Measurements from ENCODE around the gene DOP1A.

The DOP1A gene

DNA sequence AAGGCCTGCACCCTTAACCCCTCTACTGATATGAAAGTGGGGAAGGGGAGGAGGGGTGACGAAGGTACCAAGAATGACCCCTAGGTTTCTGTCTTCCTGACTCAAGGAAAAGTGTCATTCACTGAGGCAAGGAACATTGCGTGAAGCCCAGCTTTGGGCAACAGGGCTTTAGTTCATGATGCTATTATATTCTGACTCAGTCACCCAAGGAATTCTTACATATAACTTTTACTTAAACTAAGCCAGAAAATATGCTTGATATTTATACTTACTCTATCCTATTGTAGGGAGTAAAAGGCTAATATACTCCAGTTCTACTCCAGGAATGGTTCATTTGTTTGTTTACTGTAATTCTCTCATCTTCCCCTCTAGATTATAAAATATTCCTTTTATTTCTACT lies 60.5 kb downstream of the DOP1A start:
- H3K27me3 ChIP-seq: no peaks in the 10 kb centered on the region
- no peaks in the 10 kb centered on the region for H3K9me3 ChIP-seq
- TF ChIP-seq CTCF (IDR thresholded peaks at IDR 0.05): no peak
- H3K4me1 ChIP-seq: no peaks in the 10 kb centered on the region
- H3K27ac ChIP-seq: no peak overlapping the region
- H3K36me3 ChIP-seq: peaks cover 55 to 92% (median 73%) of the 10 kb centered on the region in 3 donors
- intact Hi-C loops (cut with DNase I; ENCODE audit: low total_unique reads): no loop called here
- no peak for DNase-seq
- no peak overlapping the region for H3K4me3 ChIP-seq

- Histone ChIP-seq H3K27ac (no peak overlapping the region), H3K4me3 (no peak overlapping the region), H3K36me3 (peaks cover 36 to 81% (median 66%) of the 10 kb centered on the region in 3 donors), H3K9me3 (no peaks in the 10 kb centered on the region), H3K27me3 (no peaks in the 10 kb centered on the region), H3K4me1 (no peaks in the 10 kb centered on the region)
- intact Hi-C loops (cut with DNase I; ENCODE audit: low total_unique reads): no loop called here
- no peak for TF ChIP-seq CTCF (IDR thresholded peaks at IDR 0.05)
- no peak for DNase-seq
These were observed 64.7 kb downstream of the DOP1A start for GRCh38 chr6:83132121-83132520.

- no peaks in the 10 kb centered on the region for H3K4me1 ChIP-seq
- H3K36me3 ChIP-seq: peaks cover 53 to 84% (median 65%) of the 10 kb centered on the region in 3 donors
- H3K27ac ChIP-seq: no peak overlapping the region
- intact Hi-C loops (cut with DNase I; ENCODE audit: low total_unique reads): no loop called here
- no peak for TF ChIP-seq CTCF (IDR thresholded peaks at IDR 0.05)
- no peaks in the 10 kb centered on the region for H3K9me3 ChIP-seq
- no peaks in the 10 kb centered on the region for H3K27me3 ChIP-seq
- H3K4me3 ChIP-seq: no peak overlapping the region
- no peak for DNase-seq
These were observed 70.7 kb downstream of the DOP1A start for GRCh38 chr6:83138118-83138722.

GRCh38 chr6:83138758-83139157 lies 71.3 kb downstream of the DOP1A start:
- intact Hi-C loops (cut with DNase I; ENCODE audit: low total_unique reads): no loop called here
- Histone ChIP-seq H3K4me1 (no peaks in the 10 kb centered on the region), H3K27me3 (no peaks in the 10 kb centered on the region), H3K9me3 (no peaks in the 10 kb centered on the region), H3K36me3 (peaks cover 53 to 86% (median 69%) of the 10 kb centered on the region in 3 donors), H3K4me3 (no peak overlapping the region), H3K27ac (no peak overlapping the region)
- DNase-seq: no peak
- no peak for TF ChIP-seq CTCF (IDR thresholded peaks at IDR 0.05)

DNA sequence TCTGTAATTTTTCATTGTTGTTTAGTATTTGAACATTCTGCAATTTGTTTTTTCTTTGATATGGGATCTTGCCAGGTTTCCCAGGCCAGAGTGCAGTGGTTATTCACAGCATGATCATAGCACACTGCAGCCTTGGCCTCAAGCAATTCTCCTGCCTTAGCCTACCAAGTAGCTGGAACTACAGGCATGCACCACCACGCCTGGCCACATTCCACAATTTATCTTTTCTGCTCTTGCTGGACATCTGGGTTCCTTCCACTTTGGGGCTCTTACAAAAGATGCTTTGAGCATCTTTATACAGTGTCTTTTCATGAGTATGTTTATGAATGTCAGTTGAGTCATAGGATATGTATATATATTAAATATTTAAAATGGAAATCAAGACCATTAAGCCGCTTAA lies 83.6 kb downstream of the DOP1A start:
- intact Hi-C loops (cut with DNase I; ENCODE audit: low total_unique reads): no loop called here

More for the DNA sequence above, 83.6 kb downstream of the DOP1A start:
- Histone ChIP-seq H3K27ac (no peak overlapping the region), H3K9me3 (no peaks in the 10 kb centered on the region), H3K4me1 (no peaks in the 10 kb centered on the region), H3K36me3 (peaks cover 36 to 84% (median 49%) of the 10 kb centered on the region in 3 donors), H3K27me3 (no peaks in the 10 kb centered on the region), H3K4me3 (no peak overlapping the region)
- TF ChIP-seq CTCF (IDR thresholded peaks at IDR 0.05): no peak
- no peak for DNase-seq
